HG02678 (cell line): ENCODE results near the gene RASSF6.
"Not testable (repeated sequence)": the region's sequence is repeated elsewhere in the genome, so short reads cannot be mapped to it uniquely, and the experiment has no call there.

Experiments
- ATAC-seq: cut with Tn5 transposase; IDR thresholded peaks from one replicate; pipeline ENCODE4 v1.9.1; 2021; ENCODE audit warnings: mild to moderate bottlenecking, moderate library complexity; ENCODE audit not compliant: unreplicated experiment

The RASSF6 gene

GRCh38 chr4:73577371-73577770 is 42.9 kb downstream of the RASSF6 start:
- ATAC-seq = no peak

- no peak for ATAC-seq
Measured at GRCh38 chr4:73576381-73576780, 43.9 kb downstream of the RASSF6 start.

GRCh38 chr4:73575660-73576059 is 44.6 kb downstream of the RASSF6 start:
- no peak for ATAC-seq

GRCh38 chr4:73573794-73574528 is 46.3 kb downstream of the RASSF6 start:
- ATAC-seq = peak; percentile 77

DNA sequence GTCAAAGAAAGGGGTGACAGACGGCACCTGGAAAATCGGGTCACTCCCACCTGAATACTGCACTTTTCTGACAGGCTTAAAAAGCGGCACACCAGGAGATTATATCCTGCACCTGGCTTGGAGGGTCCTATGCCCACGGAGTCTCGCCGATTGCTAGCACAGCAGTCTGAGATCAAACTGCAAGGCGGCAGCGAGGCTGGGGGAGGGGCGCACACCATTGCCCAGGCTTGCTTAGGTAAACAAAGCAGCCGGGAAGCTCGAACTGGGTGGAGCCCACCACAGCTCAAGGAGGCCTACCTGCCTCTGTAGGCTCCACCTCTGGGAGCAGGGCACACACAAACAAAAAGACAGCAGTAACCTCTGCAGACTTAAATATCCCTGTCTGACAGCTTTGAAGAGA is 69.4 kb downstream of the RASSF6 start:
- not testable (repeated sequence) for ATAC-seq

GRCh38 chr4:73544620-73545019 is 75.6 kb downstream of the RASSF6 start:
- no peak for ATAC-seq

DNA sequence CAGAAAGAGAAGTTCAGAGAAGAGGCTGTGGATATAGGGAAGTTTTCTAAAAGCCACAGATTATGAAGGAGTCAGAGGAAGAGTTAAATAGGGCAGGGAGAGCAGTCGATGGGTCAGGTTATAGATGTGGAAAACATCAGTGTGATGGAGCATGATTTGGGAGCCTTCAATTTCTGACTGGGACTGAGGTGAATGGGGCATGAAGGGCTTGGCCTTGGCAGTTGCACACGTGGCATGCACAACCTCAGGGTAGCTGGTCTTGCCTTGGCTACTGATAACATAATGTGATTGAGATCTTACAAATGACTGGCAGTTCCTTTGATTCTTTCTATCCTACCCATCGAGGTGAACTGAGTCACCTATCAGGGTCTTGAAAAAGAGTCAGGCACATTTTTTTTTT is 79.0 kb downstream of the RASSF6 start:
- no peak for ATAC-seq

DNA sequence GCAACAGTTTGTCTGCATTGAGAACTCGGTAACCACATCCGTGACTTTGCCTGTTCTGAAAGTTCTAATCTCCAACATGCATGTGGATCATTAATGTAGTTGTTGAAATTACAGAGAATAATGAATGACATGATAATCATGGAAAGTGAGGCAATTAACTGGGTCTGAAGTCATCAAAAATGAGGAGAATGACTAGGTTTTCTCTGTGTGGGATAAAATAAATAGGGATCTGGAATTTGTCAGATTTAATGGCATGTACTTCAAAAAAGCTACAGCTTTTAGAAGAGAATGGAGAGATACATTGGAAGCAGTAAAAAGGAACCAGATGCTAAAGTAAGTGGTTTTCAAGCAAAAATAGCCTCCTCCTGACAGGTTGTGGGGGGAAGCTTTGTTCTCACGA is 79.4 kb downstream of the RASSF6 start:
- ATAC-seq = no peak

DNA sequence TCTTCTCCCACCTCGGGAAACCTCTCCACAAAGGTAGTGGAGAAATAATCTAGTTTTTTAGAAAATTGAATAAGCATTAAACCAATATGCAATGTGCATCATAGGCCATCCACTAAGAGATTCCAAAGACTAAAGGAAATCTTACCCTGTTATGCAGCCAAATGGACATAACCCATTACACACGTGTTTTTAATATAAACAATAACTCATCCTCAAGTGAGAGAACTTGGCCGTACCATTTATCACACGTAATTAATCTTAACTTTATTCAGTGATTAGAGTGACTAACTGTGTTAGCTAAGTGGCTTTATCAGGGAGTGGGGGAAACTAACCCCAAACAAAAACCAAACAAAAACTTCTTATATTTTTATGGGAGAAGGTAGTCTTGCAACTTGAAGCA is 80.8 kb downstream of the RASSF6 start:
- no peak for ATAC-seq

- no peak for ATAC-seq
Measured at GRCh38 chr4:73538162-73538561, 82.1 kb downstream of the RASSF6 start.

DNA sequence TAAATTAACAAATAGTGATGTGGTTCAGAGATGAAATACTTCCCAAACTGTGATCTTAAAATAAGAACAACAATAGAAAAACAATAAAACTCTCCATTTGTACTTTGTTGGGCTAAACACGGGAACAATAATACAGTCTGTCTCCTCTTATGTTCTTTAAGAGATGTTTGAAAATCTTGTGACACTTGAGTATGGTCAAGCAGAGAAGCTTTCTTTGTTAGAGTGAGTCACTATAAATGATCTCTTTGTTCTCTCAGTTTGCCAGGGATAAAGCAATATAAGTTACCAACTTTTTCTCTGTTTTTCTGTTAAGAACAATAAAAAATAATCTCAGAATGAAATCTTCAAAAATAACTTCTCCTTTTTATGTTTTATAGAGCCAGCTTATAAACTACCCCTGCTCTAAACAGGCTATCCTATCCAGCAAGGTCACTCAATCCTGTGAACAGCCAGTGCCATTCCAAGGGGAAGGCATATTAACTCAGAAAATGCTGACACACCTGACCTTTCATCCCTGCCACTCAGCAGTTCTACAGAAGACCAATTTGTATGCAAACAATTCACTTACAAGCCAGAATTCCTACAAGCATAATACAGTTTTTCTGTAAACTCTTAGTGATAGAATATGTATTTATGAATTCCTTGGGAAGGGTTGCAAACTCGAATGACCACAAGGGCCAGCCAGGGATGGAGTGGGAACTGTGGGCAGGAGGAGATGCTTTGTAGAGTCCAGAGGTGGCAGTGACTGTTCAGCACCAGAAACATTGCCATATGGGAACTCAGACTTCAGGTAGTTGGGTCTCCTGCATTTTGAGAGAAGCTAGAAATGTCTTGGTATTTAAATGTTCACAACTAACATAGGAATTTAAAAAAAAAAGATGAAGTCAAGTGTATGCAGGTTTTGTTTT is 86.5 kb downstream of the RASSF6 start:
- no peak for ATAC-seq

DNA sequence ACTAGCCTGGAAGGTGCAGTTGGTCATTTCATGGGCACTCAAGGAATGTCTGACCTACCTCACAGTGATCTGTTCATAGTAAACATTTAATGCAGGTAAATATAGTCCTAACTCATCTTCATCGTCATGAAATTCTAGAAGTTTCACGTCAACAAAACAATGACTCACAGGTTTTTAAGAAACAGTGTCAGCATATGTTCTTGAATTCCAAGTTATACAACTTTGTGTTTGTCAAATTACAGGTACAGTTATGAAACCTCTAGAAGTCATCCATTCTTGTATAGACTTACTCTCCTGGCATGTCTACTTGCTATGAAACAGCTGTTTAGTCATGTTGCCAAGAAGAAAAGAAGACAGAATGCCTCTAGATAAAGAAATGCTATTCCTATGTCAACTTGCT is 92.1 kb downstream of the RASSF6 start:
- ATAC-seq = no peak

GRCh38 chr4:73527196-73527595 is 93.0 kb downstream of the RASSF6 start:
- ATAC-seq = peak; percentile 58

- no peak for ATAC-seq
Measured at GRCh38 chr4:73525611-73526010, 94.6 kb downstream of the RASSF6 start.

DNA sequence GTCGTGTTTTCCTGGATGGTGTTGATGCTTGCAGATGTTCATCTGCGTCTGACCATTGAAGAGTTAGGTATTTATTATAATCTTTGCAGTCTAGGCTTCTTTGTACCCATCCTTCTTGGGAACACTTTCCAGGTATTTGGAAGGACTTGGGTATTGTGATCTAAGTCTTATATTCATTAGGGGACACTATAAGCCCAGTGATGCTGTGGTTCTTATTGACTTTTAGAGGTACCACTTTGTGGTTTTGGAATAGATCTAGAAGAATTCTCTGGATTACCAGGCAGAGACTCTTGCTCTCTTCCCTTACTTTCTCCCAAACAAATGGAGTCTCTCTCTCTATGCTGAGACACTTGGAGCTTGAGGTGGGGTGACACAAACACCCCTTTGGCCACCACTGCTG is 97.1 kb downstream of the RASSF6 start:
- ATAC-seq = no peak
